Measurements from ENCODE around the gene NIPA2. TPM values are rescaled to one million over a fixed set of nuclear protein-coding genes. Genes with fewer than 3 reads are reported as not detected.
A peak's percentile ranks its signal among the peaks of the same experiment; 100 is the strongest.

NIPA2 gene
- total and polyA plus RNA-seq, 2 donors (not counting 1 experiment from before 2014, with no cell fraction given): 47.7 to 64.7 TPM

DNA sequence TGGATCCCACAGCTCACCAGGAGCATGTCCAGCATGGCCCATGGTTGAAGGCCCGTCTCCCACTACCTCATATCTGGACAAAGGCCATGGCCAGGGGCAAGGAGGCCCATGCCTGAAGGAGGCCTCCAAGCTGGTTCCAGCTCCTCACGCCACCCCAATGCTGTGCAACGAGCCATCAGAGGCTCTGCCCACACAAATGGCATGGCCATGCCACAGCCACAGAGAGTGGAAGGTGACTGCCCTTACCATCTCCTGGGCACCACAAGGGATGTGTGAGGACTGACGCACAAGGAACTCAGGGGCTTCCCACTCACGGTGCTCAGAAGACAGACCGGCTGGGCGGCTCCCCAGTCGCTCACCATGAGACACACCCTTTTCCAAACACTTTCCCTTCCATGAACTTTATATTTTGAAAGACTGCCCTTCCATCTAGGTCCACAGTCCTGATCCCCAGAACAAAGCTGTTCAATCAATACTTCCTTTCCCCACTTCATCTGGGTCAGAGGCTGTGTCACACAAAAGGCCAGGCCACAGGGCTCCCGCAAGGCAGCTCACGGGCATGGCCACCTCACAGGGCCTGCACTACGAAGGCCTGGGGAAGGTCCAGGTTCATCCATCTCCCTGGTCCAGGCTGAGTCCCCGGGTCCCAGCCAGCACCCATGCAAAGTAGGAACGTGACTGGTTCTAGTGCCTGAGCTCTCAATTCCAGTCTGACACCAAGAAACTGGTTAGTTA is 75.3 kb downstream of the NIPA2 start:
- no peak overlapping the region for H2AFZ ChIP-seq (ENCODE audit: low read length)
- H3K27ac ChIP-seq (ENCODE audit: insufficient read depth, low read length): no peak overlapping the region
- H3K27me3 ChIP-seq (ENCODE audit: control insufficient read depth, insufficient read depth, low read length): no peaks in the 10 kb centered on the region
- no peak overlapping the region for H3K9ac ChIP-seq (ENCODE audit: insufficient read depth, low read length)
- no peak overlapping the region for H3K4me2 ChIP-seq (ENCODE audit: extremely low read depth, insufficient read depth, low read length)
- no peaks in the 10 kb centered on the region for H3K9me3 ChIP-seq (ENCODE audit: control insufficient read depth, insufficient read depth, low read depth, low read length)
- peaks cover 31% of the 10 kb centered on the region for H3K36me3 ChIP-seq (ENCODE audit: control insufficient read depth, insufficient read depth, low read length)
- H3K4me1 ChIP-seq (ENCODE audit: control insufficient read depth, extremely low read depth, insufficient read depth, low read length): no peaks in the 10 kb centered on the region
- TF ChIP-seq, protein P1, sequence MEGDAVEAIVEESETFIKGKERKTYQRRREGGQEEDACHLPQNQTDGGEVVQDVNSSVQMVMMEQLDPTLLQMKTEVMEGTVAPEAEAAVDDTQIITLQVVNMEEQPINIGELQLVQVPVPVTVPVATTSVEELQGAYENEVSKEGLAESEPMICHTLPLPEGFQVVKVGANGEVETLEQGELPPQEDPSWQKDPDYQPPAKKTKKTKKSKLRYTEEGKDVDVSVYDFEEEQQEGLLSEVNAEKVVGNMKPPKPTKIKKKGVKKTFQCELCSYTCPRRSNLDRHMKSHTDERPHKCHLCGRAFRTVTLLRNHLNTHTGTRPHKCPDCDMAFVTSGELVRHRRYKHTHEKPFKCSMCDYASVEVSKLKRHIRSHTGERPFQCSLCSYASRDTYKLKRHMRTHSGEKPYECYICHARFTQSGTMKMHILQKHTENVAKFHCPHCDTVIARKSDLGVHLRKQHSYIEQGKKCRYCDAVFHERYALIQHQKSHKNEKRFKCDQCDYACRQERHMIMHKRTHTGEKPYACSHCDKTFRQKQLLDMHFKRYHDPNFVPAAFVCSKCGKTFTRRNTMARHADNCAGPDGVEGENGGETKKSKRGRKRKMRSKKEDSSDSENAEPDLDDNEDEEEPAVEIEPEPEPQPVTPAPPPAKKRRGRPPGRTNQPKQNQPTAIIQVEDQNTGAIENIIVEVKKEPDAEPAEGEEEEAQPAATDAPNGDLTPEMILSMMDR (conservative IDR thresholded peaks at IDR 0.05 in 1 of 2, IDR thresholded peaks at IDR 0.05 in 1 of 2; ENCODE audit: low read depth in 1 of 2, low read length in 2 of 2): no peak
- TF ChIP-seq EZH2 (IDR thresholded peaks at IDR 0.05; ENCODE audit: low read length, missing control alignments): no peak
- no peaks in the 10 kb centered on the region for H3K79me2 ChIP-seq (ENCODE audit: control insufficient read depth, insufficient read depth, low read length)
- no peak for DNase-seq (ENCODE audit: low read depth in 2 of 2)
- no peaks in the 10 kb centered on the region for H4K20me1 ChIP-seq (ENCODE audit: control insufficient read depth, extremely low read depth, insufficient read depth, low read length)
- H3K4me3 ChIP-seq (replicated peaks in 1 of 4; ENCODE audit: control extremely low read depth in 1 of 4, insufficient read depth in 1 of 4, low read depth in 3 of 4, low read length in 4 of 4): no peak overlapping the region

DNA sequence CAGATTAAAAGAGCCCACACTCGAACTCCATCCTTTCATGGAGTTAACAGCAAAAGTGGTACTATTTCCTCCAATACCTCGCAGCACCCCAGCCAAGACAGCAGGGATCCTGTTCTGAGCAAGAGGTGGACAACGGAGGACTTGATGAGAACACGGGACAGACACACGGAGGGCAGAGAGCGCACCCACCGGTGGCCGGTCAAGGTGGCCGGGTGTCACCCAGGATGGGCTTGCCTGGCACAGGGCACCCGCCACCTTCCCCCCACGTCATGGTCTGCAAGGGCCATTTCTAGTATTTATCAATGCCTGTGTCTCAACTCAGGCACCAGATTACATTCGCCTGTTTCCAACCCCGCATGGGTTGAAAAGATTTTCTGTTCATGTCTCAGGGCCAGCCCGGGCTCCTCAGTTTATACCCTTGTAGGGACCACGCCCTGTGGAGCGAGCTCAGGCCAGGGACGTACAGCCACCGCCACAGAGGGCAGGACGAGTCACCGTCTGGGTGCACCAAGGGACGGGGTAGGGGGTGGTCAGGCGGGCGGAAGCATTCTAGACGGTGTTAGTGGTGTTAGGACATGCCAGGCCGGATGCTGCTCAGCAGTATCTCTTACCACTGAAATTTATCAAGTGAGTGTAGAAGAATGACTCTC is 77.5 kb downstream of the NIPA2 start:
- H3K4me3 ChIP-seq (replicated peaks in 1 of 4; ENCODE audit: control extremely low read depth in 1 of 4, insufficient read depth in 1 of 4, low read depth in 3 of 4, low read length in 4 of 4): no peak overlapping the region
- no peaks in the 10 kb centered on the region for H4K20me1 ChIP-seq (ENCODE audit: control insufficient read depth, extremely low read depth, insufficient read depth, low read length)
- H3K9me3 ChIP-seq (ENCODE audit: control insufficient read depth, insufficient read depth, low read depth, low read length): no peaks in the 10 kb centered on the region
- no peaks in the 10 kb centered on the region for H3K4me1 ChIP-seq (ENCODE audit: control insufficient read depth, extremely low read depth, insufficient read depth, low read length)
- no peak overlapping the region for H3K4me2 ChIP-seq (ENCODE audit: extremely low read depth, insufficient read depth, low read length)
- peak in 1 of 2 donors; percentile 44 for DNase-seq (ENCODE audit: low read depth in 2 of 2)
- H3K27ac ChIP-seq (ENCODE audit: insufficient read depth, low read length): no peak overlapping the region
- H3K27me3 ChIP-seq (ENCODE audit: control insufficient read depth, insufficient read depth, low read length): no peaks in the 10 kb centered on the region
- H3K79me2 ChIP-seq (ENCODE audit: control insufficient read depth, insufficient read depth, low read length): no peaks in the 10 kb centered on the region
- H3K9ac ChIP-seq (ENCODE audit: insufficient read depth, low read length): no peak overlapping the region
- no peak overlapping the region for H2AFZ ChIP-seq (ENCODE audit: low read length)
- no peak for TF ChIP-seq EZH2 (IDR thresholded peaks at IDR 0.05; ENCODE audit: low read length, missing control alignments)
- TF ChIP-seq, protein P1 (conservative IDR thresholded peaks at IDR 0.05 in 1 of 2, IDR thresholded peaks at IDR 0.05 in 1 of 2; ENCODE audit: low read depth in 1 of 2, low read length in 2 of 2): no peak
- peaks cover 26% of the 10 kb centered on the region for H3K36me3 ChIP-seq (ENCODE audit: control insufficient read depth, insufficient read depth, low read length)

DNA sequence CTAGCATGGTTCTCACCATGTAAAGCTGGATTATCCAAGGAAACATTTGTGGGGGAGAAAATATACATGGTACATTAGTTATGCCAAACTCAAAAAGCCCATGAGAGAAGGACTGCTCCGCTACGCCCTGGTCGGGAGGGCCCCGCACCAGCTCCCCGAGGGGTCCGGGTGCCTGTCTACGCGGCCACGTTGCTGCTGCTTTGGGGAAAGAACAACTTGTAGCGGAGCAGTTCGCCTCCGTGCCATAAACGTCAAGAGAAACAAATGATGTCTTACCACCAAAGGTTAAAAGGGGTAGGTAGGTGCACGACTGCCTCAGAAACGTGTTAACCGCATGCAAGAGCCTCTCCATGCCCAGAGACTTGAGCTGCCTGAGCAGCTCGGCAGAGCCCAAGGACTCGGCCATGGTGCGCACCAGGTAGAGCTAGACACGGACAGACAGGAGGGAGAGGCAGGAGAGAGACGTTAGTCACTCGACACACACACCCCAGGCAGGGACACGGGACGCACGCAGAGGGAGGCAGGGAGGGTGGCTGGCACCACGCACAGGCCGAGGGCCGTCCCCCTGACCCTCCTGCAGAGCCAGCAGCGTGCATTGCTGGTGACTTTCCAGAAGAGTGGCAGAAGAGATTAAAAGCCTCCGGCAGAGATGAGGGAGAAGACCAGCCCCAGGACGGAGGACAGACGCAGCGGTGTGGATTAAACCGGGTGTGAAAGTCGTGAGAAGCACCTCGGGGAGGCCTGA is 78.3 kb downstream of the NIPA2 start:
- H3K4me1 ChIP-seq (ENCODE audit: control insufficient read depth, extremely low read depth, insufficient read depth, low read length): no peaks in the 10 kb centered on the region
- no peaks in the 10 kb centered on the region for H4K20me1 ChIP-seq (ENCODE audit: control insufficient read depth, extremely low read depth, insufficient read depth, low read length)
- no peak overlapping the region for H3K27ac ChIP-seq (ENCODE audit: insufficient read depth, low read length)
- no peak overlapping the region for H3K4me2 ChIP-seq (ENCODE audit: extremely low read depth, insufficient read depth, low read length)
- H3K4me3 ChIP-seq (replicated peaks in 1 of 4; ENCODE audit: control extremely low read depth in 1 of 4, insufficient read depth in 1 of 4, low read depth in 3 of 4, low read length in 4 of 4): no peak overlapping the region
- H3K79me2 ChIP-seq (ENCODE audit: control insufficient read depth, insufficient read depth, low read length): no peaks in the 10 kb centered on the region
- no peak for DNase-seq (ENCODE audit: low read depth in 2 of 2)
- H2AFZ ChIP-seq (ENCODE audit: low read length): no peak overlapping the region
- H3K27me3 ChIP-seq (ENCODE audit: control insufficient read depth, insufficient read depth, low read length): no peaks in the 10 kb centered on the region
- TF ChIP-seq, protein P1 (conservative IDR thresholded peaks at IDR 0.05 in 1 of 2, IDR thresholded peaks at IDR 0.05 in 1 of 2; ENCODE audit: low read depth in 1 of 2, low read length in 2 of 2): no peak
- TF ChIP-seq EZH2 (IDR thresholded peaks at IDR 0.05; ENCODE audit: low read length, missing control alignments): no peak
- no peaks in the 10 kb centered on the region for H3K9me3 ChIP-seq (ENCODE audit: control insufficient read depth, insufficient read depth, low read depth, low read length)
- H3K36me3 ChIP-seq (ENCODE audit: control insufficient read depth, insufficient read depth, low read length): peaks cover 21% of the 10 kb centered on the region
- H3K9ac ChIP-seq (ENCODE audit: insufficient read depth, low read length): no peak overlapping the region
